Panc1 (cell line): Measurements from ENCODE around the gene ALPK3. TPM values are rescaled to one million over a fixed set of nuclear protein-coding genes. Genes with fewer than 3 reads are reported as not detected.

Experiments used
- ATAC-seq: fragments of 200-7000 bp; cut with Tn5 transposase; 2 replicates; pipeline ENCODE4 v1.9.1; 2020; ENCODE audit warnings: mild to moderate bottlenecking, moderate library complexity
- BruUV-seq: library from RNA; stranded (reverse); fragments of 400-500 nt; replicated peaks from 2 replicates; lab custom pipeline; 2021; lab: Mats Ljungman, UMichigan
- CTCF ChIA-PET: fragments of 300-600 bp; sonication (Branson Sonifier 250); formaldehyde crosslinking; loops from one replicate; lab custom pipeline; 2022; ENCODE audit warnings: antibody characterized with exemption; lab: Charles Lee
- POLR2A ChIA-PET: fragments of 300-600 bp; sonication (Branson Sonifier 250); formaldehyde crosslinking; loops from one replicate; lab custom pipeline; 2022; ENCODE audit warnings: antibody characterized with exemption; lab: Charles Lee
- DNase-seq: peaks from one replicate; pipeline ENCODE4 v3.0.0-alpha.2; 2010; ENCODE audit warnings: low read depth, low spot score
- H3K27ac ChIP-seq: 2 replicates; pipeline ENCODE4 v1.5.1; 2011; ENCODE audit warnings: mild to moderate bottlenecking, low read length, inconsistent platforms
- H3K27me3 ChIP-seq: fragments of 200-500 bp; sonication (Bioruptor generic); 2 replicates; pipeline ENCODE4 v1.6.0; 2014; ENCODE audit warnings: low read length, inconsistent platforms; ENCODE audit not compliant: control insufficient read depth, insufficient read depth
- H3K36me3 ChIP-seq: fragments of 200-500 bp; sonication (Bioruptor generic); 2 replicates; pipeline ENCODE4 v1.5.1; 2014; ENCODE audit warnings: inconsistent platforms, mild to moderate bottlenecking, low read length, moderate library complexity; ENCODE audit not compliant: control insufficient read depth, insufficient read depth
- H3K4me1 ChIP-seq: 2 replicates; pipeline ENCODE4 v1.5.1; 2011; ENCODE audit warnings: inconsistent platforms, mild to moderate bottlenecking, low read length, moderate library complexity; ENCODE audit not compliant: control insufficient read depth, insufficient read depth
- H3K4me3 ChIP-seq, 2 experiments: 2 replicates each; pipeline ENCODE4 v1.5.1; 2011 to 2012; ENCODE audit warnings: low read depth in 2 of 2, low read length in 2 of 2, mild to moderate bottlenecking in 2 of 2, inconsistent platforms in 1 of 2, moderate library complexity in 1 of 2
- H3K9me3 ChIP-seq: fragments of 200-500 bp; sonication (Bioruptor generic); 2 replicates; pipeline ENCODE4 v1.5.1; 2014; ENCODE audit warnings: low read depth, mild to moderate bottlenecking, inconsistent platforms, low read length, moderate library complexity; ENCODE audit not compliant: control insufficient read depth, insufficient read depth
- CTCF ChIP-seq: fragments of 450-650 bp; IDR thresholded peaks from 2 replicates; pipeline ENCODE4 v1.5.1; 2017; ENCODE audit warnings: mild to moderate bottlenecking
- POLR2AphosphoS5 ChIP-seq: IDR thresholded peaks from 2 replicates; pipeline ENCODE4 v1.6.1; 2012; ENCODE audit warnings: mild to moderate bottlenecking, low read depth, low read length, moderate library complexity
- REST ChIP-seq, 2 experiments: IDR thresholded peaks; 2 replicates each; pipeline ENCODE4 v1.6.1; 2011 to 2012; ENCODE audit warnings: low read depth in 2 of 2, control low read depth in 1 of 2, low read length in 1 of 2, mild to moderate bottlenecking in 1 of 2, moderate library complexity in 1 of 2; ENCODE audit not compliant: insufficient read depth in 1 of 2
- SIN3A ChIP-seq: IDR thresholded peaks from 2 replicates; pipeline ENCODE4 v1.6.1; 2012; ENCODE audit warnings: low read depth, mild to moderate bottlenecking, low read length, moderate library complexity, borderline replicate concordance; ENCODE audit not compliant: insufficient read depth
- TCF7L2 ChIP-seq: IDR thresholded peaks from 2 replicates; pipeline ENCODE4 v1.6.1; 2011; ENCODE audit warnings: mild to moderate bottlenecking, low read depth, low read length, inconsistent platforms
- in situ Hi-C: cut with HindIII; loops from 2 replicates; pipeline ENCODE4 v1.10.0; 2016; ENCODE audit warnings: low sequenced_read_pairs, low pct_unique_long_range_greater_than_20kb
- intact Hi-C: fragments of 100-400 bp; cut with micrococcal nuclease; formaldehyde crosslinking; loops from one replicate; pipeline ENCODE4 v1.10.0; 2022; ENCODE audit not compliant: unreplicated experiment
- total RNA-seq: library from RNA; stranded (reverse); gene quantifications from one replicate; pipeline ENCODE4 v1.2.1, GENCODE V29; 2021; ENCODE audit not compliant: unreplicated experiment

Gene ALPK3
- total RNA-seq, 1 experiment from 2014 or later: 1.0 TPM

GRCh38 chr15:84797212-84797611 lies 19.9 kb upstream of the ALPK3 start:
- Histone ChIP-seq H3K4me1 (no peaks in the 10 kb centered on the region), H3K27ac (no peak overlapping the region), H3K27me3 (no peaks in the 10 kb centered on the region), H3K9me3 (no peaks in the 10 kb centered on the region), H3K4me3 (no peak overlapping the region), H3K36me3 (peaks cover 11% of the 10 kb centered on the region; the same call in 1 of the 2 replicates)
- DNase-seq (no peak), ATAC-seq (no peak)
- no peak for TF ChIP-seq POLR2AphosphoS5
- no peak for TF ChIP-seq CTCF
- no peak for TF ChIP-seq TCF7L2
- no peak for TF ChIP-seq SIN3A
- TF ChIP-seq REST (IDR thresholded peaks at IDR 0.05; ENCODE audit: insufficient read depth in 1 of 2, low read depth in 2 of 2, low read length in 1 of 2): no peak
- in situ Hi-C loops: no loop called here
- intact Hi-C loops: no loop called here
- no TSS peak for BruUV-seq
- POLR2A ChIA-PET: no interaction called here
- CTCF ChIA-PET: no interaction called here

GRCh38 chr15:84797801-84798200 lies 19.4 kb upstream of the ALPK3 start:
- Histone ChIP-seq H3K36me3 (peaks cover 11% of the 10 kb centered on the region; the same call in 1 of the 2 replicates), H3K4me1 (no peaks in the 10 kb centered on the region), H3K9me3 (no peaks in the 10 kb centered on the region), H3K27me3 (no peaks in the 10 kb centered on the region), H3K27ac (no peak overlapping the region), H3K4me3 (no peak overlapping the region)
- CTCF ChIA-PET: no interaction called here
- no TSS peak for BruUV-seq
- in situ Hi-C loops (no loop called here), intact Hi-C loops (no loop called here)
- POLR2A ChIA-PET: no interaction called here
- ATAC-seq: no peak
- no peak for TF ChIP-seq REST (IDR thresholded peaks at IDR 0.05; ENCODE audit: insufficient read depth in 1 of 2, low read depth in 2 of 2, low read length in 1 of 2)
- TF ChIP-seq POLR2AphosphoS5: no peak
- TF ChIP-seq TCF7L2: no peak
- no peak for TF ChIP-seq SIN3A
- TF ChIP-seq CTCF: no peak
- no peak for DNase-seq
